Keratinocyte (primary cell): Measurements from ENCODE around the gene RSPH9.

ENCODE experiments used
- CTCF ChIP-seq, 3 experiments: IDR thresholded peaks in 1 of 3; conservative IDR thresholded peaks in 1 of 3; optimal IDR thresholded peaks in 1 of 3; 2 replicates in 2 of 3; 3 replicates in 1 of 3; pipeline versions ENCODE3 to v1.5.1; 2011; ENCODE audit warnings: low read length in 3 of 3, mild to moderate bottlenecking in 3 of 3, moderate library complexity in 2 of 3, control low read depth in 1 of 3, inconsistent platforms in 1 of 3; ENCODE audit not compliant: insufficient read depth in 2 of 3; ENCODE audit errors: extremely low read depth in 1 of 3
- EZH2 ChIP-seq: IDR thresholded peaks from one replicate; pipeline ENCODE4 v1.6.1; 2012; ENCODE audit warnings: inconsistent platforms, mild to moderate bottlenecking, low read length, moderate library complexity

- TF ChIP-seq CTCF (optimal IDR thresholded peaks at IDR 0.05 in 1 of 3, IDR thresholded peaks at IDR 0.05 in 1 of 3, conservative IDR thresholded peaks at IDR 0.05 in 1 of 3; ENCODE audit: extremely low read depth in 1 of 3, insufficient read depth in 2 of 3, low read length in 3 of 3), result no peak
- no peak for TF ChIP-seq EZH2
These were observed 50.6 kb downstream of the RSPH9 start for GRCh38 chr6:43695215-43695966.
